NCI-H774 (cell line): ENCODE measurements around the gene IGLL5.
"Not testable (repeated sequence)": the region's sequence is repeated elsewhere in the genome, so short reads cannot be mapped to it uniquely, and the experiment has no call there.

Source experiments
- DNase-seq: peaks from one replicate; lab custom pipeline; 2025; lab: John Stamatoyannopoulos, UW

Gene IGLL5

DNA sequence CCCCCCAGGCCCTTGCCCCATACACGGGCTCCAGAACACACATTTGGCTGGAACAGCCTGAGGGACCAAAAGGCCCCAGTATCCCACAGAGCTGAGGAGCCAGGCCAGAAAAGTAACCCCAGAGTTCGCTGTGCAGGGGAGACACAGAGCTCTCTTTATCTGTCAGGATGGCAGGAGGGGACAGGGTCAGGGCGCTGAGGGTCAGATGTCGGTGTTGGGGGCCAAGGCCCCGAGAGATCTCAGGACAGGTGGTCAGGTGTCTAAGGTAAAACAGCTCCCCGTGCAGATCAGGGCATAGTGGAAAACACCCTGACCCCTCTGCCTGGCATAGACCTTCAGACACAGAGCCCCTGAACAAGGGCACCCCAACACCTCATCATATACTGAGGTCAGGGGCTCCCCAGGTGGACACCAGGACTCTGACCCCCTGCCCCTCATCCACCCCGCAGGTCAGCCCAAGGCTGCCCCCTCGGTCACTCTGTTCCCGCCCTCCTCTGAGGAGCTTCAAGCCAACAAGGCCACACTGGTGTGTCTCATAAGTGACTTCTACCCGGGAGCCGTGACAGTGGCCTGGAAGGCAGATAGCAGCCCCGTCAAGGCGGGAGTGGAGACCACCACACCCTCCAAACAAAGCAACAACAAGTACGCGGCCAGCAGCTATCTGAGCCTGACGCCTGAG, 13.1 kb downstream of the IGLL5 start:
- not testable (repeated sequence) for DNase-seq

DNA sequence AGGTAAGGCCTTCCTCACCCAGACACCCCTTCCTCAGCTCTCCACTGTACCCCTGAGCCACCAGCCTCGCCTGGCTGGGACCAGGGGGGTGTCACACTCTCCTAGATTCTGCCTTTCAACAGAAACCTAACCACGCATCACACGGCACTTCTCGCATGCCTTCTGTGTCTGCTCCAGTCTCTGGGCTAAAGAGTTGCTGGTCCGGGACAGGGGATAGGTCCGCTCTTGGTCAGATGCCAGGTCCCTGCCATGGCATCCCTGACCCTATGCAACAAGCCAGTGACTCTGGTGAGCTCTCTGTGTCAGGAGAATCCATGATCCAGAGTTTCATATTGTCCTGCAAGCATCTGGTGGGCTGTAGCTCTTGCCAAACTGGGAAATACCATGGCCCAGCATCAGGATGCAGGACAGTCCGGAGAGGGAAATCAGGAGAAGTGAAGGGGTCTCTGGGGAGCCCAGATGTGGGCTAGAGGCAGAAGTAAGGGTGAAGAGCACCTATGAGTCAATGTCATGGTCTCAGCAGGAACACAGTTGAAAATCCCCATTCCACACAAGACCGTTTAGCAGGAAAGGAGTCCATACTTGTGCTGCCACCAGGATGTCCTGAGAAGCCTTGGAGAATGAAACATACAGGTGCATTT, 14.1 kb downstream of the IGLL5 start:
- DNase-seq = no peak

DNA sequence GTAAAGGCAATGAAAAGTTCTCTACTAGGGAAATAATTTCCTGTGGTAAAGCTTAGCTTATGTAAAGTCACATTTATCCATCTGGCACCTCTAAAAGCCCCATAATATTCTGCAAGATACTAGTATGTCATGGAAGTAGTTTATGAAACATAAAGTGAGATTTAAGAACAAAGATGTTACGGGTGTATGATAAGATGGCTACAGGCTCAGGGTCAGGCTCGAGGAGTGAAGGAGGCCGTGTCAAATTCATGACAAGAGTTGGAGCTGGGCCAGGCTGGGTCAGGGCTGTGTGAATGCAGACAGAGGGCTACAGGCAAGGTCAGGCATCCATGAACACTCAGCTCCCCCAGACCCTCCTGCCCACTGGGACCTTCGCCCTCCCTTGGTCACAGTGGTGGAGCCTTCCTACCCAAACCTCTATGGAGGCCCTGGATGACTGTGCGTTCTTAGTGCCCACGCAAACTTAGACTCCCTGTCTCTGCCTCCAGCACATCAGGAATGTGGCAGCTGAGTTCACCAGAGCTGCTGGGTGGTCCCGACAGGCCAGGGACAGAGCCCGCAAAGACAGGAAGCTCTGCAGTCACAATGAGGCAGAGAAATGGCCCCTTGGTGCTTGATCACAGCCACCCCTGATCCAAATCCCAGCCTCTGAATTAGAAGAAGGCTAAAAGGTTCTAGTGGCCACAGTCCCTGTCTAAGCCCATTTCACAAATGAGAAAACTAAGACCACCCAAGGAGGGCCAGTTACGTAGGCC, 14.8 kb downstream of the IGLL5 start:
- DNase-seq = no peak

DNA sequence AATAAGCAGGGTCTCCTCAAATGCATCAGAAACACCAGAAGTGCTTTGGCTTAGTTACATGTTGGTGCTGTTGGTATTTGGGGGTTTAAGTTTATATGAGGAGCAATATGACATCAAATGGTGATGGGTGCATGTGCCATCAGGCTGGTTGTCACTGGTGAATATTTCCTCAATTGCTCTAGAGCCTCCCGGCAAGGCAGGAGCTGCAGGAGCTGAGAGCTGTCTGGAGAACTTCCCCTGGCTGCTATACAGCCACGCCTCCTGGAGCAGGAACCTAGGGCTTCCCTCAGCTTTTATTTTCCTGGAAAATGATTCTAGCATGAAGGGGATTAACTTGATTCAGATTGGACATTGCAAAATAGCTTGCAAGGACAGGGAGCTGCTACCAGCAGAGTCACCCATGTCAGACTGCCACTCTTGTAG, 15.8 kb downstream of the IGLL5 start:
- no peak for DNase-seq

DNA sequence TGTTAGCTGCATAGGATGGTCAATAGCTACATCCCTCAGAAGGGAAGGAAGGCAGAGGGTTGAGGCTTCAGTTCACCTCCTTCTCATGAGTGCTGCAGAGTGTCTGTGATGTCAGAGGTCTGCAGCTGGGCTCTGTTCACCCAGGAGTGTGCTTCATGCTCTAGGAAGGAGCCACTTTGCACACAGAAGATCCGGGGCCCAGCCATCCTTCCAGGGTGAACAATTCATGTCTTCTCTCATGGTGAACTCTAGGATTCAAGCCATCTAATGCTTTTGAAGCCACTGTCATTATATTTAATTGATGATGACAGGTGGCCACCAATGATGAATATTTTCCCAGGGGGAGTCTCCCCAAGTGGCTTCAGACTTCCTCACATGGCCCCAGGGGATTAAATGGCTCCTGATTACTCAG, 16.2 kb downstream of the IGLL5 start:
- not testable (repeated sequence) for DNase-seq

DNA sequence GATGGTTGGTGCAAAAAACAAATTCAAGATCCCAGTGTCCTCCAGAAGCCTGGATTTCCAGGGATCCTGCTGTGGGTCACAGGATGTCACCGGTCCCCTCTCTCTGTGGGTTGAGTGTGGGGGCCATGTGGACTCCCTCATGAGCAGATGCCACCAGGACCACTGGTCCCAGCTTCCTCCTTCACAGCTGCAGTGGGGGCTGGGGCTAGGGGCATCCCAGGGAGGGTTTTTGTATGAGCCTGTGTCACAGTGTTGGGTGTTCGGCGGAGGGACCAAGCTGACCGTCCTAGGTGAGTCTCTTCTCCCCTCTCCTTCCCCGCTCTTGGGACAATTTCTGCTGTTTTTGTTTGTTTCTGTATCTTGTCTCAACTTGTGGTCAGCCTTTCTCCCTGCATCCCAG, 17.1 kb downstream of the IGLL5 start:
- DNase-seq = not testable (repeated sequence)

DNA sequence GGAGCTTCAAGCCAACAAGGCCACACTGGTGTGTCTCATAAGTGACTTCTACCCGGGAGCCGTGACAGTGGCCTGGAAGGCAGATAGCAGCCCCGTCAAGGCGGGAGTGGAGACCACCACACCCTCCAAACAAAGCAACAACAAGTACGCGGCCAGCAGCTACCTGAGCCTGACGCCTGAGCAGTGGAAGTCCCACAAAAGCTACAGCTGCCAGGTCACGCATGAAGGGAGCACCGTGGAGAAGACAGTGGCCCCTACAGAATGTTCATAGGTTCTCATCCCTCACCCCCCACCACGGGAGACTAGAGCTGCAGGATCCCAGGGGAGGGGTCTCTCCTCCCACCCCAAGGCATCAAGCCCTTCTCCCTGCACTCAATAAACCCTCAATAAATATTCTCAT, 18.8 kb downstream of the IGLL5 start:
- not testable (repeated sequence) for DNase-seq

DNA sequence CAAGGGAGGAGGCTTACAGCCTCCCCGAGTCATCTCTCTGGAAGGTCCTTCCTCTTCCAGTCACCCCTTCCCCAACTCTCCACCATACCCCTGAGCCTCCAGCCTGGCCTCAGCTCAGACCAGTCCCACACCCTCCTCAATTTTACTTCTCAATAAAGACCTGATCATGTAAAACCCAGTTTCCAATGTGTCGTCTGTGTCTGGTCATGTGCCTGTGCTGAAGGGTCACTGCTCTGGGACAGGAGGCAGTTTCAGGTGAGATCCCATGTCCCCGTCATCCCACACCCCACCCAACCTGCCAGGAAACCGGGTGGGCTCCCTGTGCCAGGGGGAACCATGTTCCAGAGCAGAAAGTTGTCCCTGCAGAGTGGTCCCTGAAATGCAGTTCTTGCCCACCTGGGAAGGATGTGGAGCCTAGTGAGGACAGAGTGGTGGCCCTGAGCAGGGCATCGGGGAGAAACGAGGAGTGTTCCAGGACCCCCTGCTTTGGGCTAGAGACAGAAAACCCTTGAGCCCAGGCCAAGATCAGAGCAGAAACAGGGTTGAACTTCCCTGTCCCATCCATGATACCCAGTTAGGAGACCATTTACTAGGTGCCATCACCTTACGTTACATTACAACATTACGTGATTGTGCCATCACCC, 19.4 kb downstream of the IGLL5 start:
- DNase-seq = no peak

DNA sequence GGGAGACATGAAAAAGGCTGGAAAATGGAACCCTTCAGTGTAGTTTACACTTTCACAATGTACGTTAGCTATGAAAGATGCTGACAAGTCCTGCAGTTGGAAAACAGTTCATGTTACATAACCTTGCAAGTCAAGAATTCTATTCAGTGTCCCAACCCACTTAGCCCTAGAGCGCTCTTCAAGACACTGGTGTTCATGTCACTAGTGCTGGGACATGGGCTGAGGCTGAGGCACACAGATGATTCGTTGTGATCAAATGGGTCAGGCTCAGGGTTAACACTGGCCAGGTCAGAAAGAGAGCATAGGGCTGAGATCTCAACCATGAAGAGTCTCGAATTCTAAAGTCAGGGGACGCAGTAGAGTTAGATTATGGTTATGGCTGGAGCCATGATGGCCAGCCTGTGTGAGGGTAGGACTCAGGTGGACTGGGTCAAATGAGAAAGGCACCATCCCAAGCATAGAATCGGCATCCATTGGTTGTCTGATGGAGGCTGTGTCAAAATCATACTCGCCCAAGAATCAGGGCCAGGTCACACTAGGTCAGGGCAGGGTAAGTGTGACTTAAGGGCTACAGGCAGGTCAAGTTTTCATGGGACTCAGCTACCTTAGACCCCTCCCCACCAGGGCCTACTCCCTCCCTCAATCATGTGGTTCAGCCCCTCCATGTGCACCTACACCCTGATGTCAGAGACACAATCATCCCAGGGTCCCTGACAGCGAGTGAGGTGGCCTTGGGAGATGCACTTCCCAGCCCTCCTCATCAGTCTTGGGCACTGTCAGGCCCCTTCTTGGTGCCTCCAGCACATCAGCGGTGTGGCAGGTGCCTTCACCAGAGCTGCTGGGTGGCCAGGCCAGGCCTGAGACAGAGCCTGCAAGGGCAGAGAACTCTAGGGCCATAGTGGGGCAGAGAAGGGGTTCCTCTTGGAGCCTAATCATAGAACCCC, 20.2 kb downstream of the IGLL5 start:
- no peak for DNase-seq

DNA sequence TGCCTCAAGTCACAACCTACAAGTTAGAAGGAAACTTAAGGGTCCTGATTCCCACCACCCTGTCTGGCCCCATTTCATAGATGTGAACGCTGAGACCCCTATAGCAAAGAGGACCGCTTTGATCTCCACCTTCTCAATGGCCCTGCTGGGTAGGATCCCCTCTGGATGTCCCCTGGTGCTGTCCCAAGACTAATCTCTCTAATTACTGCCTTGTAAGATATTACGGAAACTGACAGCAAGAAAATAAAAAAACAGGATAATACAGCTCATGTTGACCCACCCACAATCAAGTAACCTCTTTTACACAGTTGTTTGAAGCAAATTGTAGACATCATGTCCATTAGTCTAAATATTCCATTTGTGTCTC, 20.9 kb downstream of the IGLL5 start:
- DNase-seq = no peak

DNA sequence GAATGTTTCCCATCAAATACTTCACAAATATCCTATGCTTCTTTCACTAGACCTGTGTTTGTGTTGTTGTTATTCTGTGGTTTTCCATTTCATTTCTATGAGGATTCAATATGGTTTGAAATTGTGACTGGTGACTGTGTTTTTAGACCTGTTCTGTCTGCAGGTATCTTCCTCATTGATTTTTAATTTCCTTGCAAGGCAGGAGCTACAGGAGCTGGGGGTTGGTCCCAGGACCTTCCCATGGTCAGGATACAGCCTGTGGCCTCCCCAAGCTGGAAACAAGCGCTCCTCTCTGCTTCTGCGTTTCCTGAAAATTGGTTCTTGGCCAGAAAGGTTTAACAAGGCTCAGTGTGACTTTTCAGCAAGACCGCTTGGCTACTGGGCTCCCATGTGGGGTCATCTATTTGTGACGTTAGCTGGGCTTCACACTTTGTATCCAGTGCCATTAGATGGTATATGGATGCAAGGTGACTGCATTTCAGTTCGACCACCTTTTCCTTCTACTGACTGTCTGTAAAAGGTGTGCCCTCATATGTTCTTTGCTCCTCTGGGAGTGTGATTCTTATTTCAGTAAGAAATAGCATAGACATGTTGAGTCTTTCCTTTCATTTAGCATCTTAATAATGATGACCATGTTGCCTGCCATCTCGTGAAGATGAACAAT, 21.5 kb downstream of the IGLL5 start:
- no peak for DNase-seq

DNA sequence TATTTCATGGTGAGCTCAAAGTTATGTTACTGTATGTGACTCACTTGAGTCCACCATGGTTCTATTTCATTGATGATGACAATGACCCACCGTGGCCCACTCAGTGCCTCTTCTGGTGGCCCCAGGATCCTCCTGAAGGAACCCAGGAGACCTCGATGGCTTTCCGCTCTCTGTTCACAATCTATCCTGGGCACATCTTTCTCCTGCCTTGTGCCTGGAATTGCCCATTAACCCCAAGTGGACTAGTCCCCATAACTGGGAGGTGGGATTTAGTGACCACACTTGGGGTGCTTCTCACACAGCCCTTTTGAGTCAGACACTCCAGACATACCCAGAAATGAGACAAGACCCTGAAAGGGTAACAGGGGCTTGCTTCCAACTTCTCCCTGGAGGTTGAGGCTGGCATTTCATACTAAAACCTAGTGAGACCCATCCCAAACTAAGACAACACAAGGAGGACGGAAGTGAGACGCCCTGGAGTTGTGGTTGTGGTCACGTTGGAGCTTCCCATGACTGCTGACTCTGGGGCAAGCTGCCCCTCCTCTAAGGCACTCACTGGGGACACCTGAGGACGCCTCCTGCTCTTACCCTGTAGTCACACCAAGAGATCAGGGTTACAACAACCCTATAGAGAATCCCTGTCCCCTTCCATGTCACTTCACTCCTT, 22.1 kb downstream of the IGLL5 start:
- DNase-seq = no peak

DNA sequence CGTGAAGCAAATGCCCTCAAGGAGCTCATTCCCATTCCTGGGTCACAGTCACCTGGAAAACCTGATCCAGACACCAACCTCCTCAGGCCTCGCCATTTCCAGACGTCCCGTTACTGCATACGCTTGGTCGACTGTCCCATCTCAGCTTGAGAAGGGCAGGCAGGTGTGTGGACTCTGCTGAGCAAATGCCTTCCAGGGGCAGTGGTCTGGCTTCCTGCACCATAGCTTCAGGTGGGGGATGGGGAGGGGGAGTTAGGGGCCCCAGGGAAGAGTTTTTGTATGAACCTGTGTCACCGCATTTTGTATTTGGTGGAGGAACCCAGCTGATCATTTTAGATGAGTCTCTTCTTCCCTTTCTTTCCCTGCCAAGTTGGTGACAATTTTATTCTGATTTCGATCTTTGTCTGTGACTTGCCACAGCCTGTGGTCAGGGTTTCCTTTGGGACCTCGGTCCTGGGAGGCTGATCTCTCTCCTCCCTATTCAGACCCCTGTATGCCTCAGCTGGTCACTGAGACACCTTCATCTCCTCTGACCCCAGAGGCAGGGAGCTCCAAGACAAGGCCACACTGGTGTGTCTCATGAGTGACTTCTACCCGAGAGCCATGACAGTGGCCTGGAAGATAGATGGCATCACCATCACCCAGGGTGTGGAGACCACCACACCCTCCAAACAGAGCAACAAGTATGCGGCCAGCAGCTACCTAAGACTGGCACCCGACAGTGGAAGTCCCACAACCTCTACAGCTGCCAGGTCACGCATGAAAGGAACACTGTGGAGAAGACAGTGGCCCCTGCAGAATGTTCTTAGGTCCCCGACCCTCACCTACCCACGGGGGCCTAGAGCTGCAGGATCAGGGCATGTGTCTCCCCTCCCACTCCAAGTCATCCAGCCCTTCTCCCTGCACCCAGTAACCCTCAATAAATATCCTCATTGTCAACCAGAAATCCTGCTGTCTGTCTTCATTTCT, 22.9 kb downstream of the IGLL5 start:
- DNase-seq = no peak

DNA sequence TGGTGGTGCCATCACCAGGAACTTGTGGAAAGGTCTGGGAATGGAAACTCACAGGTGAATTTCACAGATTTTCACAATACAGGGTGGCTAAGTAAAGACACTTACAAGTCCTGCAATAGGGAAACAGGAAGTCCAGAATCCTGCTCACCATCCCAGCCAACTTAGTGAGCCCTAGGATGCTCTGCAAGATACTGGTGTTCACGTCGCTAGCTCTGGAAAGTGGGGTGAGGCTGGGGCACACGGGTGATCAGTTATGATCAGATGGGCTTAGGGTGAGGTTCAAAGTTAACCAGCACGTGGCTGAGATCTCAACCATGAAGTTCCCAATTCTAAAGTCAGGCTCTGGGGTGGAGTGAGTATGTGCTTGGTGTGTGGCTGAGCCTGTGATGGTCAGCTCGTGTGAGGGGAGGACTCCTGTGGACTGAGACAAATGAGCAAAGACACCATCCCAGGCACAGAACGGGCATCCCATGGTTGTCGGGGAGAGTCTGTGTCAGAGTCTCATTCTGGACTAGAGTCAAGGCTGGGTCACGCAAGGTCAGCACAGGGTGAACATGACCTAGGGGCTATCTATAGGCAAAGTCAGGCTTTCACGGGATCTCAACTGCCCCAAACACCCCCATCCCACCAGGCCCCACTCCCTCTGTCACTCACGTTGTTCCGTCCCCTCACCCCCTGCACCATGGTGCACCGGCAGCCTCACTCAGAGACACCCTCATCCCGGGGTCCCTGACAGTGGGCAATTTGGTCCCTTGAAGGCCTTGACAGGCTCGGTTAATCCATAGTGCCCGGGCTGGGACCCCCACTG, 23.9 kb downstream of the IGLL5 start:
- no peak for DNase-seq

DNA sequence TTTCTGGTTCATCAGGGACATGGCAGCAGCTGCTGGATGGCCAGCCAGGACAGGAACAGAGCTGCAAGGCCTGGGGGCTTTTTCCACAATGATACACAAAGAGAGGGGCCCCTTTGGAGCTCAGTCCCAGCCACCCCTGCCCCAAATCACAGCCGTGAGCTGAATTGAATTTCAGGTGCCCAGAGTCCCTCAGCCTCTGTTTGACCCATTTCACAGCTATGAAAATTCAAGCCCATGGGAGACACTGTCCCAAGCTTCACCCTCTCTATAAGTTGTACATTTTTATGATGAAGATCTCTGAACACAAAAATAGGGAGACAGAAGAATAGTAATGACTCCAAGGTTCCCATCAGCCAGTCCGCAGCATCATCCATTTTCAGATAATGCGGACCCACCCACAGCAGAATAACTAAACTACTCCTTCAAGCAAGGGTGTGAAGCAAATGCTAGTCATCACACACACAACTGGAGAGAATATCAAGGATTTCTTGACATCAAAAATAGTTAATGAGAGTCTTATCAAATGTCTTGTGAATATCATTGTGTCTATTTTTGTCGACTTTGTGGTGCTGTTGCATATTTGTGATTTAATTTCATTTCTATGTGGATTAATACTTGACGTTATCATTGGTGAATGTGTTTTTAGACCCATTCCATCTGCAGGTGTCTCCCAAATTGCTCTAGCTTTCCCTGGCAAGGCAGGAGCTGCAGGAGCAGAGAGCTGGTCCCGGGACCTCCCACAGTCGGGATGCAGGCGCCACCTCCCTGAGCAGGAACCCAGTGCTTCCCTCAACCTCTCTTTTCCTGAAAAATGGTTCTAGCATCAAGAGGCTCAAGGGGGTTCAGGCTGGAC, 24.7 kb downstream of the IGLL5 start:
- no peak for DNase-seq

DNA sequence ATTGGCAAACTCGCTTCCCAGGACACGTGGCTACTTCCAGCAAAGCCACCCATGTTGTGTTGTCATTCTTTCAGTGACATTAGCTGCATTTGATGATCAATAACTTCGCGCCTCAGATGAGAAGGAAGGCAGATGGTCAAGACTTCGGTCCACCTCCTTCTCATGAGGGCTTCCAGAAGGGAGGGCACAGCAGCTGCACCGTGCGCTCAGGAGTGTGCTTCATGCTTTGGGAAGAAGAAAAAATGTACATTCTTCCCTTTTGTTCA, 25.3 kb downstream of the IGLL5 start:
- no peak for DNase-seq

DNA sequence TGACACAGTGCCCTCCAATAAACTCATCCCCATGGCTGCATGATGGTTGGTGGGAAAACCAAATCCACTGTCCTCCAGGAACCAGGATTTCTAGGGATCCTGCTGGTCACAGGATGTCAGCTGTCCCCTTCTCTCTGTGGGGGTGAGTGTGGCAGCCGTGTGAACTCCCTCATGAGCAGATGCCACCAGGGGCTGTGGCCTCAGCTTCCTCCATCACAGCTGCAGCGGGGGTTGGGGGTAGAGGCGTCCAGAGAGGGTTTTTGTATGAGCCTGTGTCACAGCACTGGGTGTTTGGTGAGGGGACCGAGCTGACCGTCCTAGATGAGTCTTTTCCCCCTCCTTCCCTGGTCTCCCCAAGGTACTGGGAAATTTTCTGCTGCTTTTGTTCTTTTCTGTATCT, 26.4 kb downstream of the IGLL5 start:
- DNase-seq = no peak
